Measurements from ENCODE around the gene SOX14. TPM values are rescaled to one million over a fixed set of nuclear protein-coding genes. Genes with fewer than 3 reads are reported as not detected.

The SOX14 gene
- total RNA-seq, 1 donor from 2014 or later = not detected

GRCh38 chr3:137796993-137797392 is 32.9 kb downstream of the SOX14 start:
- no peaks in the 10 kb centered on the region for H3K4me1 ChIP-seq
- ATAC-seq (no peak), DNase-seq (no peak)
- TF ChIP-seq CTCF (IDR thresholded peaks at IDR 0.05) = no peak
- no peaks in the 10 kb centered on the region for H3K9me3 ChIP-seq
- intact Hi-C loops (cut with DNase I) = no loop called here
- H3K36me3 ChIP-seq = no peaks in the 10 kb centered on the region
- H3K27ac ChIP-seq = no peak overlapping the region
- H3K27me3 ChIP-seq (ENCODE audit: low read depth) = no peaks in the 10 kb centered on the region
- H3K4me3 ChIP-seq = no peak overlapping the region

GRCh38 chr3:137803215-137803614 is 39.1 kb downstream of the SOX14 start:
- no peak for ATAC-seq
- no peaks in the 10 kb centered on the region for H3K27me3 ChIP-seq (ENCODE audit: low read depth)
- H3K4me3 ChIP-seq = no peak overlapping the region
- no peaks in the 10 kb centered on the region for H3K9me3 ChIP-seq
- TF ChIP-seq CTCF (IDR thresholded peaks at IDR 0.05) = no peak
- DNase-seq = no peak
- no peaks in the 10 kb centered on the region for H3K4me1 ChIP-seq
- H3K27ac ChIP-seq = no peak overlapping the region
- no peaks in the 10 kb centered on the region for H3K36me3 ChIP-seq
- intact Hi-C loops (cut with DNase I) = no loop called here

- H3K4me3 ChIP-seq = no peak overlapping the region
- H3K27ac ChIP-seq = no peak overlapping the region
- ATAC-seq (no peak), DNase-seq (no peak)
- no peaks in the 10 kb centered on the region for H3K27me3 ChIP-seq (ENCODE audit: low read depth)
- H3K36me3 ChIP-seq = no peaks in the 10 kb centered on the region
- no peaks in the 10 kb centered on the region for H3K4me1 ChIP-seq
- TF ChIP-seq CTCF (IDR thresholded peaks at IDR 0.05) = no peak
- intact Hi-C loops (cut with DNase I) = no loop called here
- peaks cover 5% of the 10 kb centered on the region for H3K9me3 ChIP-seq
These were observed 43.9 kb downstream of the SOX14 start for GRCh38 chr3:137807998-137808397.

GRCh38 chr3:137809509-137809908 is 45.4 kb downstream of the SOX14 start:
- no peak for ATAC-seq
- intact Hi-C loops (cut with DNase I) = no loop called here
- H3K4me1 ChIP-seq = no peaks in the 10 kb centered on the region

GRCh38 chr3:137812023-137812422 is 47.9 kb downstream of the SOX14 start:
- DNase-seq (no peak), ATAC-seq (no peak)
- H3K4me1 ChIP-seq = no peaks in the 10 kb centered on the region
- H3K9me3 ChIP-seq = peaks cover 5% of the 10 kb centered on the region
- no peak overlapping the region for H3K27ac ChIP-seq
- no peak overlapping the region for H3K4me3 ChIP-seq
- H3K36me3 ChIP-seq = no peaks in the 10 kb centered on the region
- peaks cover 5% of the 10 kb centered on the region for H3K27me3 ChIP-seq (ENCODE audit: low read depth)
- intact Hi-C loops (cut with DNase I) = no loop called here
- TF ChIP-seq CTCF (IDR thresholded peaks at IDR 0.05) = no peak

More at GRCh38 chr3:137809509-137809908, 45.4 kb downstream of the SOX14 start:
- Histone ChIP-seq H3K27me3 (ENCODE audit: low read depth) (peaks cover 5% of the 10 kb centered on the region), H3K27ac (no peak overlapping the region), H3K36me3 (no peaks in the 10 kb centered on the region), H3K9me3 (peaks cover 5% of the 10 kb centered on the region), H3K4me3 (no peak overlapping the region)
- no peak for DNase-seq
- no peak for TF ChIP-seq CTCF (IDR thresholded peaks at IDR 0.05)

GRCh38 chr3:137815251-137815650 is 51.1 kb downstream of the SOX14 start:
- DNase-seq = no peak
- ATAC-seq = no peak
- Histone ChIP-seq H3K36me3 (no peaks in the 10 kb centered on the region), H3K4me3 (no peak overlapping the region), H3K27ac (no peak overlapping the region), H3K4me1 (no peaks in the 10 kb centered on the region), H3K27me3 (ENCODE audit: low read depth) (peaks cover 5% of the 10 kb centered on the region), H3K9me3 (peaks cover 5% of the 10 kb centered on the region)
- intact Hi-C loops (cut with DNase I) = no loop called here
- no peak for TF ChIP-seq CTCF (IDR thresholded peaks at IDR 0.05)
